ENCODE data around the gene CFAP99. TPM values are rescaled to one million over a fixed set of nuclear protein-coding genes. Genes with fewer than 3 reads are reported as not detected.

Gene CFAP99
- total RNA-seq, 4 donors from 2014 or later: 0.21 to 0.46 TPM; not detected in 2

DNA sequence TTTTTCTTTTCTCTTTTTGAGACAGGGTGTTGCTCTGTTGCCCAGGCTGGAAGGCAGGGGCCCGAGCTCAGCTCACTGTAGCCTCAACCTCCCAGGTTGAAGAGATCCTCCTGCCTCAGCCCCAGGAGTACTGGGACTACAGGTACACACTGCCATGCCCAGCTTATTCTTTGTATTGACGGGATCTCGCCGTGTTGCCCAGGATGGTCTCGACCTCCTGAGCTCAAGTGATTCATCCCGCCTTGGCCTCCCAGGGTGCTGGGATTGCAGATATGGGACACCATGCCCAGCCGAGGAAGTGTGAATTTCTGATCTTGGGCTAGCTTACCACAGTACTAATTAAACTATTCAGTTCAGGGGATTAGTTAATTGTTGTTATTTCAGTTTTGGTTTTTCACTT is 89.1 kb downstream of the CFAP99 start:
- Histone ChIP-seq H3K4me3 (no peak overlapping the region), H3K27me3 (no peaks in the 10 kb centered on the region), H3K4me1 (no peaks in the 10 kb centered on the region), H3K36me3 (no peaks in the 10 kb centered on the region), H3K27ac (no peak overlapping the region), H3K9me3 (no peaks in the 10 kb centered on the region)
- no peak for DNase-seq
- TF ChIP-seq, protein P1, sequence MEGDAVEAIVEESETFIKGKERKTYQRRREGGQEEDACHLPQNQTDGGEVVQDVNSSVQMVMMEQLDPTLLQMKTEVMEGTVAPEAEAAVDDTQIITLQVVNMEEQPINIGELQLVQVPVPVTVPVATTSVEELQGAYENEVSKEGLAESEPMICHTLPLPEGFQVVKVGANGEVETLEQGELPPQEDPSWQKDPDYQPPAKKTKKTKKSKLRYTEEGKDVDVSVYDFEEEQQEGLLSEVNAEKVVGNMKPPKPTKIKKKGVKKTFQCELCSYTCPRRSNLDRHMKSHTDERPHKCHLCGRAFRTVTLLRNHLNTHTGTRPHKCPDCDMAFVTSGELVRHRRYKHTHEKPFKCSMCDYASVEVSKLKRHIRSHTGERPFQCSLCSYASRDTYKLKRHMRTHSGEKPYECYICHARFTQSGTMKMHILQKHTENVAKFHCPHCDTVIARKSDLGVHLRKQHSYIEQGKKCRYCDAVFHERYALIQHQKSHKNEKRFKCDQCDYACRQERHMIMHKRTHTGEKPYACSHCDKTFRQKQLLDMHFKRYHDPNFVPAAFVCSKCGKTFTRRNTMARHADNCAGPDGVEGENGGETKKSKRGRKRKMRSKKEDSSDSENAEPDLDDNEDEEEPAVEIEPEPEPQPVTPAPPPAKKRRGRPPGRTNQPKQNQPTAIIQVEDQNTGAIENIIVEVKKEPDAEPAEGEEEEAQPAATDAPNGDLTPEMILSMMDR (IDR thresholded peaks at IDR 0.05): no peak
- TF ChIP-seq POLR2A (IDR thresholded peaks at IDR 0.05): no peak
- intact Hi-C loops (cut with DNase I; ENCODE audit: low total_unique reads): no loop called here

DNA sequence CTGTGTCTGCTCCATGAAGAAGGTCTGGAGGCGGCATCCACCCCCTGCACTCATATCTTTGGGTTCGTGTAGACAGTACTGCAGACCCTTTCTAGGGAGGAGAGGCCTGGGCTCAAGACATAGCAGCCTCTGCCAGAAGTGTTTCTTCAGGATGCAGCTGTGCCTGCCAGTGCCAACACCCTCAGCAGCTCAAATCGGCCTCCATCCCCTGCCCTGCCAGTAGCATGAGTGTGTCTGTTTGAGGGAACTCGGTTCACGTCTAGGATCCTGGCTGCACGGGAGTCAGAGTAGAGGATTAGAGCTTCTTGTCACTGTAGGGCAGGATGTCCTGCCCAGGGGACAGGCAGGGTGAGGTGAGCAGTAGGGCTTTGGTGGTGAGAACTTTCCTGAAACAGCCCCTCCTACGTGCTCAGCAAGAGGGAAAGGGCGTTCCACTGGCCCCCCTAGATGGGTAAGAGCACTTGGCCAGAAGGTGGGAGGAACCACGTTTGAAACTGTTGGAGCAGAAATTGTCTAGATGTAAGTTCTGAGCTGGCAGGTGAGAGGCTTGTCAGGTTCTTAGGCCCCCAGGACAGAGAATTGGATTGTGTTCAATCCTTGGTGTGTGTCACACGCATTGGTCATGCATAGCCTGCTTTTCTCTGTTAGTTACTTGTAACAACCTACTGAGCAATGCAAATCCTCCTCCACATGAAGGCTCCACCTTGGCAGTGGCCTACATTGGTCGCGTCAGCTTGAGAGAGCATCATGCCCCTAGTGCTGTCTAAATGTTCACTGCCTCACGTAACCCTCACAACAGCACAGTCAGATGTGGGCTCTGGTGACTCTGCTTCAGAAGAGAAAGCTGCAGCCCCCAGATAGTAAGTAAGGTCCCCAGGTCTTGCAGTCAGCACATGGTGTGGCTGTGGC is 91.8 kb downstream of the CFAP99 start:
- TF ChIP-seq, protein P1 (IDR thresholded peaks at IDR 0.05): no peak
- TF ChIP-seq POLR2A (IDR thresholded peaks at IDR 0.05): no peak
- no peak for DNase-seq
- Histone ChIP-seq H3K4me3 (no peak overlapping the region), H3K36me3 (no peaks in the 10 kb centered on the region), H3K4me1 (no peaks in the 10 kb centered on the region), H3K27me3 (no peaks in the 10 kb centered on the region), H3K27ac (no peak overlapping the region), H3K9me3 (no peaks in the 10 kb centered on the region)
- intact Hi-C loops (cut with DNase I; ENCODE audit: low total_unique reads): no loop called here

DNA sequence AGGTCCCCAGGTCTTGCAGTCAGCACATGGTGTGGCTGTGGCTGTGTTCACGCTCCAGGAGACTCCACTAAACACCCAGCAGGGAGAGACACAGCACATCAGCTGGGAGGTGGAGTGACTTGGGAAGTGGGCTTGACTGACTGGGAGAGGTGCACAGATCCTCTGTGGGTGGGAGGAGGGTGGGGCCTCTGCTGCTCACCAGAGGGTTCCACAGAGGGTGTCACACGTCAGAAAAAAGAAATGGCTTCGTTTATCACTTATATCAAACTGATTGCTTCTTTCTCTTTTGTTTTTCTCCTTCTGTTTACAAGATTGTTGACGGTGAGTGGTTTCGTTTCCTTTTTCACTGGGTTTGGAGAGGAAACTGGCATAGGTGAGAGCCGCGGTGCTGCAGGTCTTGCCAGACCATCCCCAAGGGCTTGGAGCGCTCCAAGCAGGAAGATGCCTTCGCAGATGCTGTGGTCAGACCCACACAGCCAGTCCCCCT is 92.9 kb downstream of the CFAP99 start:
- H3K27ac ChIP-seq: no peak overlapping the region

More for the DNA sequence above, 92.9 kb downstream of the CFAP99 start:
- intact Hi-C loops (cut with DNase I; ENCODE audit: low total_unique reads): no loop called here
- Histone ChIP-seq H3K27me3 (no peaks in the 10 kb centered on the region), H3K9me3 (no peaks in the 10 kb centered on the region), H3K4me1 (peaks cover 0 to 3% of the 10 kb centered on the region in 2 donors), H3K4me3 (no peak overlapping the region), H3K36me3 (no peaks in the 10 kb centered on the region)
- TF ChIP-seq POLR2A (IDR thresholded peaks at IDR 0.05): no peak
- TF ChIP-seq, protein P1 (IDR thresholded peaks at IDR 0.05): no peak
- DNase-seq: no peak

Other genes starting within 250 kb of the CFAP99 start
- 10 to 100 TPM in 3 of 4 donors, 1 to 10 TPM in 1; 7.4 to 29.9 (median 14.2) TPM for gene HAUS3, start 176.8 kb upstream of the CFAP99 start, total RNA-seq
- gene POLN, start 176.8 kb upstream of the CFAP99 start, total RNA-seq: 1 to 10 TPM in 2 of 4 donors, under 1 TPM in 1, not detected in 1; 0.26 to 5.8 (median 5.5) TPM
- gene MXD4, start 156.8 kb upstream of the CFAP99 start, total RNA-seq: 10 to 100 TPM; 15.4 to 53.1 (median 31.8) TPM
- gene ZFYVE28, start 310 bp upstream of the CFAP99 start, total RNA-seq: 10 to 100 TPM in 3 of 4 donors, 1 to 10 TPM in 1; 5.4 to 16.7 (median 13.4) TPM
- 10 to 100 TPM; 10.8 to 57.9 (median 33.9) TPM for gene RNF4, start 50.2 kb downstream of the CFAP99 start, total RNA-seq
- 10 to 100 TPM; 17.1 to 51.2 (median 28.1) TPM for gene FAM193A, start 117.7 kb downstream of the CFAP99 start, total RNA-seq

All from uterus (tissue), 4 donors.